ENCODE measurements around the gene RMND5A.

GRCh38 chr2:86826951-86827350, 106.9 kb downstream of the RMND5A start:
- TF ChIP-seq CTCF (IDR thresholded peaks at IDR 0.05; ENCODE audit: poor library complexity, severe bottlenecking) (no peak), RAD21 (conservative IDR thresholded peaks at IDR 0.05) (no peak), SMC3 (conservative IDR thresholded peaks at IDR 0.05; ENCODE audit: poor library complexity) (no peak), POLR2AphosphoS5 (IDR thresholded peaks at IDR 0.05) (no peak), REST (IDR thresholded peaks at IDR 0.05; ENCODE audit: borderline replicate concordance) (no peak)

Data from neural cell (in vitro differentiated cells).